Activated CD8-positive, alpha-beta memory T cell treated with anti-CD3 and anti-CD28 coated beads, Interleukin-2, amount 10 ng/mL, durations not matched to agents 7 days and 5 days (primary cell): ENCODE data around the gene TSPAN18. TPM values are rescaled to one million over a fixed set of nuclear protein-coding genes. Genes with fewer than 3 reads are reported as not detected.

Experiments
- ATAC-seq: fragments of 150-1000 bp; cut with Tn5 transposase; one replicate; pipeline ENCODE4 v1.10.0; 2021; ENCODE audit warnings: moderate library complexity
- CTCF ChIA-PET: fragments of 350-600 bp; sonication (Branson Sonifier 250); formaldehyde crosslinking; loops from one replicate; lab custom pipeline; 2021; ENCODE audit warnings: antibody characterized with exemption; lab: Charles Lee
- DNase-seq: peaks from one replicate; pipeline ENCODE4 v3.0.0-alpha.2; 2020
- H3K27ac Mint-ChIP-seq: one replicate; pipeline ENCODE4 v1.8.0; 2021; ENCODE audit warnings: mild to moderate bottlenecking, mixed read lengths
- H3K27me3 Mint-ChIP-seq: one replicate; pipeline ENCODE4 v1.8.0; 2021; ENCODE audit warnings: mixed read lengths
- H3K36me3 Mint-ChIP-seq: one replicate; pipeline ENCODE4 v1.8.0; 2021; ENCODE audit warnings: mild to moderate bottlenecking, mixed read lengths
- H3K4me1 Mint-ChIP-seq: one replicate; pipeline ENCODE4 v1.8.0; 2021; ENCODE audit warnings: mixed read lengths
- H3K4me3 Mint-ChIP-seq: one replicate; pipeline ENCODE4 v1.8.0; 2021; ENCODE audit warnings: mild to moderate bottlenecking, moderate library complexity, mixed read lengths
- H3K9me3 Mint-ChIP-seq: one replicate; pipeline ENCODE4 v1.8.0; 2022; ENCODE audit warnings: low read depth, mixed read lengths
- total RNA-seq, 2 experiments: library from RNA; stranded (reverse); gene quantifications; one replicate each; pipeline ENCODE4 v1.2.3, GENCODE V29; 2021

Gene TSPAN18
- total RNA-seq, 2 experiments from 2014 or later = 3.8 to 6.1 TPM

DNA sequence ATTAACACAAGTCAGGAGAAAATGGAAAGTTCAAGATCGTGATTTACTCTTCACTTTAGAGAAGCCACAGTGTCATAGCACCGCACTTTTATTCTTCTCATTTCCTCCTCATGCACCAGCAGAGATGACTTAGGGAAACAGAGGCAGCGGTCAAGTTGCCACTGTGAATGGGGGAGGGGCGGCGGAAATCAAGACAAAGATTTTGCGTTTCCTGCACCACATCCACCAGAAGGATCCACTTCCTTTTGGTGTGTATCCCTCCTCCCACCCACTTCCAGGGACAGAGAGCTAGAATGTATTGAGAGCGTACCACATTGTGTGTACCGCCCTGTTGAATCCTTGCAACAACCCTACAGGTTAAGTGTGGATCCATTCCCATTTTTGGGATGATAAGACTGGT, 21.8 kb downstream of the TSPAN18 start:
- Mint-ChIP-seq H3K9me3 (no peaks in the 10 kb centered on the region), H3K4me3 (no peak overlapping the region), H3K27me3 (peaks cover 3% of the 10 kb centered on the region), H3K27ac (no peak overlapping the region), H3K36me3 (no peaks in the 10 kb centered on the region), H3K4me1 (peaks cover 3% of the 10 kb centered on the region)
- ATAC-seq (no peak), DNase-seq (no peak)
- CTCF ChIA-PET = interaction anchor here (0.7 kb wide), 2 partner anchors 18 to 1524 kb away, joined by 3 read pairs; no protein-coding TSS in a partner anchor

DNA sequence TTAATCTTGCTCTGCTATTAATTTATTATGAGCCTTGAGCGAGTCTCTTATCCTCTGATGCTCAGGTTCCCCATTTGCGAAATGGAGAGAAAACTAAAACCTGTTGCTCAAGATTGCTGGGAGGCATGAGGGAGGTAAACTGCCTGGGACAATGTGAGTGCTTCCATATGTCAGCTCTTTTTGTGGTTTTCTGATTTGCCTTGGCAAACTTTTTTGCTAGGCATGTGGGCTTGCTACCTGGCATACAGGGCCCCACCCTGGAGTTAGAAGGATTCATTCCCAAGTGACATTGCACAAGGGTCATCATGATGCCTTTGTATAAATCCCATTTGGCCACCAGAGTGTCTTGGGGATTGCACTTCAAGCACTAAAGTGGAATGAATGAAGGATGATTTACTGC, 22.4 kb downstream of the TSPAN18 start:
- ATAC-seq (no peak), DNase-seq (no peak)
- CTCF ChIA-PET = interaction anchor here (0.7 to 1.1 kb wide), 3 partner anchors 18 to 144 kb away, joined by 3 read pairs; no protein-coding TSS in a partner anchor
- Mint-ChIP-seq H3K36me3 (no peaks in the 10 kb centered on the region), H3K27ac (no peak overlapping the region), H3K9me3 (no peaks in the 10 kb centered on the region), H3K4me1 (peaks cover 3% of the 10 kb centered on the region), H3K4me3 (no peak overlapping the region), H3K27me3 (peaks cover 3% of the 10 kb centered on the region)

DNA sequence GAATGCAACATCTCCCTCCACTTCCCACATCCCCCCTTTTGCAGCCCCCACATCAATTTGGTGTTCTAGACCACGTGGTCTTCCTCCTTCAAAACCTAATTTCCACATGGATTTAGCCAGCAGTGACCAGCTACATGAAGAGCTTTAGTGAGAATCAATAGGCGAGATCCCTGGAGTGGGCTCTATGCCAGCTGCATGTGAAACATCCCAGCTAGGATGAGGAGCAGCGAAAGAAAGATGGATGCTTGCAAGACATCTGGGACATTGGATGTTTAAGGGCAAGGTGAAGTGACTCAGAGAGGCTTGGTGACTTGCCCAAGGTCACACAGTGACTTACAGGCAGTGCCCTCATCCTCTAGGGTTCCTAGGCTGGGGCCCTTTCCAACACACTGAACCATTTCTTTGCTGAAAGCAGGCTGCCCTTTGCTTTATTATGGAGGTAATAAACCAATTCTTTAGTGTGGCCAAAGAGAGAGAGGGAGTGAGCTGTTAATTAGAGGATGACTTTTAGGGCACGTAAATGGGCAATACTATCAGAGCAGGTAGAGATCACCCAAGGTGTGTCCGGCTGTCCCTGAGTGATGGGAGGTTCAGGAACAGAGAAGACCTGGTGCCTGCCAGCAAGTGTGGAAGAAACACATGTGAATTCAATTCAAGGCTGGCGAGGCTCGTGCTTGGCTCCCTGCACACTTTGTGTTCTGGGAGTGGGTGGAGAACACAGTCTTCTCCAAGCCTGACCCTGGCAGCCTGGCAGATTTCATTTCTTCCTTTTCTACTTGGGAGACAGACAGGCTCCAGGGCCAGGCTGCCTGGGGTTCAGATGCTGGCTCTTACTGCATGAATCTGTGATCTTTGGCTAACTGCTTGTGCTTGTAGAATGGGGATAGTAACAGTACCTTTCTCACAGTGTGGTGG, 24.0 kb downstream of the TSPAN18 start:
- Mint-ChIP-seq H3K27me3 (peaks cover 6% of the 10 kb centered on the region), H3K4me3 (no peak overlapping the region), H3K9me3 (no peaks in the 10 kb centered on the region), H3K4me1 (peaks cover 3% of the 10 kb centered on the region), H3K36me3 (no peaks in the 10 kb centered on the region), H3K27ac (no peak overlapping the region)
- CTCF ChIA-PET = no interaction called here
- no peak for DNase-seq
- no peak for ATAC-seq

DNA sequence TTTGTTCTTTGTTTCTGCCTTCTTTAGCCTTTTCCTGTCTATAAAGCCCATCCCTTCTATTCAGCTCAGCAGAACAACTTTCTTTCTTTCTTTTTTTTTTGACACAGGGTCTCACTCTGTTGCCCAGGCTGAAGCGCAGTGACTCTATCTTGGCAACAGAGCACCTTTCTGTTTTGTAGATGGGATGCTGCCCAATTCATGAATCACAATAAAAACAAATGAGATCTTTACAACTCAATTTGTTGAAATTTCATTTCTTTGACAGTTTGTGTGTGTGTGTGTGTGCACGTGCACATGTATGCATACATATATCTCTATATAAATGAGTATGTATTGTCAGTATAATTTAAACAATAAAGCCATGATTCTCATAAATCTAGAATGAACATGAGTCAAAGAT, 25.5 kb downstream of the TSPAN18 start:
- Mint-ChIP-seq H3K27me3 (peaks cover 11% of the 10 kb centered on the region), H3K4me3 (no peak overlapping the region), H3K36me3 (no peaks in the 10 kb centered on the region), H3K27ac (no peak overlapping the region), H3K4me1 (peaks cover 3% of the 10 kb centered on the region), H3K9me3 (no peaks in the 10 kb centered on the region)
- ATAC-seq (no peak), DNase-seq (no peak)
- CTCF ChIA-PET = interaction anchor here (1.5 kb wide), 1 partner anchor 22 kb away, joined by 4 read pairs; no protein-coding TSS in a partner anchor

DNA sequence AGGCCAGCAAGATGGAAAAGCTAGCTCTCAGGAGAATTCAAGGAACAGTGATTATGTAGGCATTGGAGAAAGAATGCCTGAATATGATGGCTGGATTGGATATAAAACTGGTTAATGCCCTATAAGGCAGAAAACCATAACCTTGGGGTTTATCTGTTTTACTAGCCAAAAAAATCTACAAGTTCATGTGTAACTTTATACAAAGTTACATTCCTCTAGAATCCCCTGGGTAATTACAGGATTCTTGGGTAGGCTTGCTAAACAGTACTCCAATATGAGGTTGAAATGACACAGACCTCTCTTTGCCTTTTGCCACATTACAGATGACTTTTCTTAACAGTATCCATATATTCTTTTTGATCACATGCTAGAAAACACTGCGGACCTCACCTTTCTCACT, 26.0 kb downstream of the TSPAN18 start:
- ATAC-seq (no peak), DNase-seq (no peak)
- CTCF ChIA-PET = interaction anchor here (1.5 kb wide), 1 partner anchor 22 kb away, joined by 4 read pairs; no protein-coding TSS in a partner anchor
- H3K4me3 Mint-ChIP-seq = no peak overlapping the region
- no peaks in the 10 kb centered on the region for H3K9me3 Mint-ChIP-seq
- H3K4me1 Mint-ChIP-seq = peaks cover under 1% of the 10 kb centered on the region
- H3K36me3 Mint-ChIP-seq = no peaks in the 10 kb centered on the region
- H3K27ac Mint-ChIP-seq = no peak overlapping the region
- H3K27me3 Mint-ChIP-seq = peaks cover 11% of the 10 kb centered on the region

DNA sequence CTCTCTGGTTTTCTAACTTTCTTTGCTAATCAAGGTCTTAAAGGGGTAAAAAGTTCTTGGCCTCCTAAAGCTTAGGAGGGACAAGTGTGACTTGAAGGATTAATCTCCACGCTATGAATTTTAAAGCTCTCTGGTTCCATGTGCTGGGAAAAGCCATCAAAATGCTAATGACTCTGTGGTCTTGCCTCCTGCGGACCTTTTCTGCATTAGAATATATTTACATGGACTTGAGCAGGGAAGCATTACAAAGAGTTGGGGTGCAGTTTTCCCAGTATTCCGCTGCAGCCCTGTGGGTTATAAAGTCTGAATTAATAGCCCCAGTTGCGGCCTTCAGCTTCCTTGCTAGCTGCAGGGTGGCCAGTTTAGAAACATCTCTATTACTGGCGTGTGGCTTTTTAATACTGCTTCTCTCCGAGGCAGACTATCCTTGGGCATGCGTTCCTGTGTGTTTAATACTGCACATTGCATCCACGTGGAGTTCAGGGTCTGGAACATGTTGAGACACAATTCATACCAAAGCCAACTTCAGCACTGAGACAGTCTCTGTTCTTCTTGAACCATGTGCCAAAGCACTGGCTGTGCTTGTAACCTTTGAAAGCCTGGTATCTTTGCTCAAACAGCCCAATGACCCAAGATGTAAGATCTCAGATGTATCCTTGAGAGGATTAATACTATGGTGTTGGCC, 27.3 kb downstream of the TSPAN18 start:
- Mint-ChIP-seq H3K27me3 (peaks cover 11% of the 10 kb centered on the region), H3K9me3 (no peaks in the 10 kb centered on the region), H3K4me1 (no peaks in the 10 kb centered on the region), H3K4me3 (no peak overlapping the region), H3K36me3 (no peaks in the 10 kb centered on the region), H3K27ac (no peak overlapping the region)
- DNase-seq (no peak), ATAC-seq (no peak)
- CTCF ChIA-PET = interaction anchor here (0.8 to 1.0 kb wide), 2 partner anchors 9 to 22 kb away, joined by 3 read pairs; no protein-coding TSS in a partner anchor

DNA sequence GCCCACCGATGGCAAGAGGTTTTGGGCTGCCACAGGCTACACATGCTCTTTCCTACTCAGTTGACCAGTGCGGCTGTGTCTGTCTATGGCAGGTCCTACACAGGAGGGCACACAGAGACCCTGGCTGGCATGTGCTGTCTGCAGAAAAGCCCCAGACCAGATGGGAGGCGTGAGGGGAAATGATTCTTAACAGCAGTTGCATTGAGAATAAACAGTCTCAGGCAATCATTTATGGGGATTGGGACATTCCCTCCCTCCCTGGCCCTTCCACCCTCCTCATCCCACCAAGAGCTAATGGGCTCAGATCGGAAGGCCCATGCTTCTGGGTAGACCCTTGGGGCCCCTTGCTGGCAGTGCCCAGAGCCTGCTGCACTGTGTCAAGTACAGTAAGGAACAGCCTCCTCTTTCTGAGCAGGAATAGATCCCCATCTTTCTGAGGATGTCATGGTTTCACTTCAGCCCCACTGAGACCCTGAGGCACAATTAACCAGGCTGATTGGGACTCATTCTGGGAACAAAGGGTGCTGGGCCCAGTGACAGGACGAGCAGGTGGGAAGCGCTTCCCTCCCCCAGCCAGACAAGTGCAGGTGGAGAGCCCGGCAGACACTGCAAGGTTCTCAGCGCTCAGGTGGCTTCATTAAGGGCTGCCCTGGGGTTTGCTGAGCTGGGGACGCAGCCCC, 28.3 kb downstream of the TSPAN18 start:
- H3K4me3 Mint-ChIP-seq = no peak overlapping the region
- no peak overlapping the region for H3K27ac Mint-ChIP-seq
- H3K27me3 Mint-ChIP-seq = peaks cover 14% of the 10 kb centered on the region
- no peaks in the 10 kb centered on the region for H3K36me3 Mint-ChIP-seq
- ATAC-seq (no peak), DNase-seq (no peak)
- no peaks in the 10 kb centered on the region for H3K9me3 Mint-ChIP-seq
- no peaks in the 10 kb centered on the region for H3K4me1 Mint-ChIP-seq
- CTCF ChIA-PET = no interaction called here

DNA sequence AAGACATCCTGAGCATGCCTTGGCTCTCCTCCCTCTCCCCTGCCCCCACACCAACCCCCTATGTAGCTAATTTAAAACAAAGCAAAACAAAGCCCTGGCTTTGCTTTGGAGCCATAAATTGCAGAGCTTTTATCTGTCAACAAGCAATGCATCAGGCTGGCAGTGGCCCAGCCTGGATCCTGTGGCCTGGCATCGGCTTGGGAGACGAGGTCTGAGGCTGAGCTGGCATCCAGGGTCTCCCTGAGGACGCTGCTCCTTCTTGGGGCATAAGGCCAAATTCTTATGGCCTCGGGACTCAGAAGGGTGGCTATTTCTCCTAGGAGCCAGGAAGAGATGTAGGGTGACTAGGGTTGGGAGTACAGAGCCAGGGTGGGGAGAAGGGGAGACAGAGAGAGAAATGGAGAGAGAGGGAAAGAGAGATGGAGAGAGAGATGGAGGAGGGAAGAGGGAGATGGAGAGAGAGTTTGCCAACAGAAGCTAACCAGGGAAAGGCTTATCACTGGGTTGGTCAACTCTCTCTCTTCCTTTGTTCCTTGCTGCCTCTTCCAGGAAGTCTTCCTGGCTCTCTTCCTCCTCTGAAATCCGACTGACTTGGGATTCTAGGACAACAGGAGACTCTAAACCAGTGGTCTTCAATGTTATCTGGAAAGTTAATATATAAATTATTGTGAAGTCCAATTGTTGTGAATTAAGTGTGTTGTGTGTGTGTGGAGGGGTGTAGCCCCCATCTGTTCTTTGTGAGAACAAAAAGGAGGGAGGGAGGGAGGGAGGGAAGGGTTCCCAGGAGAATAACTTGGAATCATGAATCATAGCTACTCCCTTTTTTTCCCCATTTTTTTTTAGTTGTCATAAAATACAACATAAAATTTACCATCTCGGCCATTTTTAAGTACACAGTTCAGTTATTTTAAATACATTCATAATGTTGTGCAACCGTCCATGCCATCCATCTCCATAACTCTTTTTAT, 29.1 kb downstream of the TSPAN18 start:
- Mint-ChIP-seq H3K9me3 (no peaks in the 10 kb centered on the region), H3K4me1 (no peaks in the 10 kb centered on the region), H3K36me3 (no peaks in the 10 kb centered on the region), H3K27ac (no peak overlapping the region), H3K27me3 (peaks cover 14% of the 10 kb centered on the region), H3K4me3 (no peak overlapping the region)
- CTCF ChIA-PET = no interaction called here
- ATAC-seq (no peak), DNase-seq (no peak)

DNA sequence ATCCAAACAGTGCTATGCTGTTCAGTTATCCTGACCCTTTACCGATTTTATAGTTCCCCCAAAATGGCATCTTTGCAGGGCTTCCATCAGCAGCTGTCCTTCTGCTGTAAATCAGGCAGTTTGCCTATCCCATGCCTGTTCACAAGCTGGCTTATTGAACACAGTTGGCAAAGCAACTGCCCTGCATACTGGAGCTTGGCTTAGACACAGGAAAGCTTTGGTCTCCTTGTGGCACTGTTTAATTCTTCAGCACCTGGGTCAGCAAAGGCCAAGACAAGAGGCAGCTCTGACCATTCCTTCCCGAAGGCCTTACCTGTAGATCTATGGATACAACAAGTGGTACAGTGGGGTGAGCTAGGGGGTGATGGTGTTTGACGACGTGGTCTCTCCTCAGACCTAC, 32.2 kb downstream of the TSPAN18 start:
- H3K27me3 Mint-ChIP-seq = peaks cover 11% of the 10 kb centered on the region
- H3K4me3 Mint-ChIP-seq = no peak overlapping the region
- ATAC-seq (no peak), DNase-seq (no peak)
- H3K9me3 Mint-ChIP-seq = no peaks in the 10 kb centered on the region
- H3K36me3 Mint-ChIP-seq = no peaks in the 10 kb centered on the region
- CTCF ChIA-PET = no interaction called here
- peaks cover 4% of the 10 kb centered on the region for H3K4me1 Mint-ChIP-seq
- H3K27ac Mint-ChIP-seq = no peak overlapping the region

DNA sequence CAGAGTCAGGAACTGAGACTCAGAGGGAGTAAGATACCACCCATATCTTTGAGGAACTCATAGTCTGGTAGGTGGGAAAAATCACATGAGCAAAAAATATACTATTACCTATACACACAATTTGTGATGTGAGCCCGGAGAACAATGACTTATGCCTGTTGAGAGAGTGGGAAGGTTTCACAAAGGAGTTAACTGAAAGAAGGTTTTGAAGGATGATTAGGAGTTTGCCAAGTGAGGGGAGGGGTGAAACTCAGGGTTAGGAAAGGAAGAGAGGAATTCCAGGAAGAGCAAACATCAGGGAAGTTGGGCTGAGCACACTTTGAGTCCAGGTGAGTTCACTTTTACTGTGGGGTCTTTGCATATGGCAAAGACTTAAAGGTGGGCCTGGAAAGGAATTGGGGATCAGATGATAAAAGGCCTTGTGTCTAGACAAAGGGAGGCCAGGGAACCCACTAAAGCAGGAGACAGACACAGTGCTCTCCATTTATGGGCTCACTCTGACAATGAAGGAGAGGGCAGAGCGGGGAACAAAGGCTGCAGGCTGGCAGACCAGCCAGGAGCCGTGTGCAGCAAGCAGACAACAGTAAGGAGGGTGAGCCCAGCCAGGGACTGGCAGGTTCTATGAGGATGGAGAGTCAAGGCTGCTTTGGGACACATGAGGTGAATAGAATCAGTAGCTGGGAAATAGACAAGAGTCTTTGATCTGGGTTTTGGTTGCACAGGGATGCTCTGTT, 33.1 kb downstream of the TSPAN18 start:
- no peak overlapping the region for H3K4me3 Mint-ChIP-seq
- no peak for ATAC-seq
- no peak overlapping the region for H3K27ac Mint-ChIP-seq
- H3K4me1 Mint-ChIP-seq = peaks cover 4% of the 10 kb centered on the region
- CTCF ChIA-PET = interaction anchor here (0.9 to 1.1 kb wide), 2 partner anchors 16 to 151 kb away, joined by 3 to 5 read pairs; no protein-coding TSS in a partner anchor
- H3K27me3 Mint-ChIP-seq = peaks cover 8% of the 10 kb centered on the region
- DNase-seq = no peak
- no peaks in the 10 kb centered on the region for H3K9me3 Mint-ChIP-seq
- no peaks in the 10 kb centered on the region for H3K36me3 Mint-ChIP-seq

DNA sequence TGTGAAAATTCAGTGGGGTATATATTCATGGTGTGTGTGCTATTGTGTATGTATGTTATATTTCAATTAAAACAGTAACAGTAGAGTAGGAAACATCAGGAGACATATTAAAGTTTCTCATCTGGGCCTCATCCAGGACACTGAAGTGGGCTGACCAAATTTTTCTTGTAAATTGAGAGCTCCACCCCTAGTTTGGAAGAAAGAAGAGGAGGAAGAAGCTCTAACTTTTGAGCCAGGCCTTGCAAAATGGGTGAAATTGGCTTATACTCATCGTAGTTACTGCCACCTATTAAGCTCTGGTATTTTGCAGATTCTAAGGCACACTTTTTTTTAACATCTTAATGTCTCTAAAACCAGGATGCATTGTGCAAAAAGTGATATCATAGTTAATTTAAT, 33.7 kb downstream of the TSPAN18 start:
- no peaks in the 10 kb centered on the region for H3K36me3 Mint-ChIP-seq
- H3K27ac Mint-ChIP-seq = no peak overlapping the region
- no peak for DNase-seq
- CTCF ChIA-PET = interaction anchor here (0.9 to 1.1 kb wide), 2 partner anchors 16 to 151 kb away, joined by 3 to 5 read pairs; no protein-coding TSS in a partner anchor
- ATAC-seq = no peak
- no peaks in the 10 kb centered on the region for H3K9me3 Mint-ChIP-seq
- no peak overlapping the region for H3K4me3 Mint-ChIP-seq
- peaks cover 4% of the 10 kb centered on the region for H3K4me1 Mint-ChIP-seq
- peaks cover 8% of the 10 kb centered on the region for H3K27me3 Mint-ChIP-seq
